Stimulated activated CD4-positive, alpha-beta T cell treated with anti-CD3 and anti-CD28 coated beads, Interleukin-2, amount 100 ng/mL, for 48 hours (primary cell): ENCODE measurements around the gene FBXL13.
"Not testable (repeated sequence)": the region's sequence is repeated elsewhere in the genome, so short reads cannot be mapped to it uniquely, and the experiment has no call there.

ENCODE experiments used
- DNase-seq, 2 donors: peaks; one replicate each; pipeline ENCODE4 v3.0.0-alpha.2; 2020

FBXL13 gene

GRCh38 chr7:102811942-102812678 is 262.5 kb downstream of the FBXL13 start:
- no peak for DNase-seq

DNA sequence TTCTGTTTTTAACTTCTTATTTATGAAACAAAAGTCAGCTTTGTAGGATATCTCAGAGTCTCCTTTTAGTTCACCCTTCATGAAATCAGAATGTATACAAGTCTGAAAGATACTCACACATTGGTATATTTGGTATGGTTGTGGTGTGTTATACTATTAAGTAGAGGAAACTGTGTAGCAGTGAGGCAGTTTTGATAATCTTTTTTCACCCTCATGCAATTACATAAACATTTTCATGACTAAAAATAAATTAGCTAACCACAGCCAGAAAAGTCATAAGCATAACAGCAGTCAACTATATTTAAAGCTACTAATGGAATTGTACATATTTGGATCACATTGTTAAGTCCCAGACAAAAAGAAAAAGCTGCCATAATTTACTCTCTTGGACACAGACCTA is 263.7 kb downstream of the FBXL13 start:
- DNase-seq: no peak

DNA sequence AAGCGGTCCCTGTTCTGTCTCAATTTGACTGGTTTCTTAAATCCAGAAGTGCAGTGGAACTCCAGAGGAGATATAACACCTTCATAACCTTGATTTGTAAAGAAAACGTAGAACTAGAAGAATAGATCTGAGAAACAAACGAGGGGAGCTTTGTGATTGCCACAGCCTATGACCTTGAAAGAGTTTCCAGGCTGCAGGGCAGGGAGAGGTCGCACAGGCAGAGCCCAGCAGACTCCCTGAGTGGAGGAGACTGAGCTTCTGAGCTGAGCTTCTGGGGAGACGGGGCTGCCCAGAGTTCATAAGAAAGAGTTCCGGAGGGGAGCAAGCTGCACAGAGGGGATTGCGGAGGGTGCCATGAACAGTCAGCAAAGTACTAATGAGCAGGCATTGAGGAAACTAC is 268.0 kb downstream of the FBXL13 start:
- DNase-seq: no peak

DNA sequence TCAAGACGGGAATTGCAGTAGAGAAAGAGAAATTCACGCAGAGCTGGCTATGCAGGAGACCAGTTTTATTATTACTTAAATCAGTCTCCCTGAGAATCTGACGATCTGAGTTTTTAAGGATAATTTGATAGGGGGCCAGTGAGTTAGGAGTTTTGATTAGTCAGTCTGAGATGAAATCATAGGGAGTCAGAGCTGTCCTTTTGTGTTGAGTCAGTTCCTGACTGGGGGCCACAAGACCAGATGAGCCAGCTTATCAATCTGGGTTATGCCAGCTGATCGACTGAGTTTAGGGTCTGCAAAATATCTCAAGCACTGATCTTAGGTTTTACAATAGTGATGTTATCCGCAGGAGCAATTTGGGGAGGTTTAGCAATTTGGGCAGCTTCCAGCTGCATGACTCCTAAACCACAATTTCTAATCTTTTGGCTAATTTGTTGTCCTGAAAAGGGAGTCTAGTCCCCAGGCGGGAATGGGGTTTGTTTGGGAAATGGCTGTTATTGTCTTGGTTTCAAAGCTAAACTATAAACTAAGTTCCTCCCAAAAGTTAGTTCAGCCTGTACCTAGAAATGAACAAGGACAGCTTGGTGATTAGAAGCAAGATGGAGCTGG is 278.5 kb downstream of the FBXL13 start:
- DNase-seq: not testable (repeated sequence)

GRCh38 chr7:102794567-102794966 is 280.0 kb downstream of the FBXL13 start:
- not testable (repeated sequence) for DNase-seq

DNA sequence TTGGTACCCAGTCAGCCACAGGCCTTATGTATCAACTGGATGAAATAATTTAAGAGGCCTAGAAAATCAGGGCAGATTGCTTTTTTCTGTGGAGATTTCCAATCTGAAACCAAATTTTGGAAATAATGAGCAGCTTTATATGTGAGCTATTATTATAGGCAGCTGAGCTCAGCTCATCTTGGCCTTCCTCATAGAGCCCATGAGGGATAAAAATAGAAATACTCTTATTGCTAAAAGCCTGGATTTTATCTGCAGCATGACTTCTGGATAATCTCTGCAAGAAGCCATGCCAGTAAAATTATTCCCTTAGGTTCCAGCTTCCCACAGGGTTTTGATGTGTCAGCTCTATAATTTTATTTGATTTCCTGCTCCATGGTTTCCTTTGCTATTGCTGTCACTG is 282.8 kb downstream of the FBXL13 start:
- DNase-seq: not testable (repeated sequence)

DNA sequence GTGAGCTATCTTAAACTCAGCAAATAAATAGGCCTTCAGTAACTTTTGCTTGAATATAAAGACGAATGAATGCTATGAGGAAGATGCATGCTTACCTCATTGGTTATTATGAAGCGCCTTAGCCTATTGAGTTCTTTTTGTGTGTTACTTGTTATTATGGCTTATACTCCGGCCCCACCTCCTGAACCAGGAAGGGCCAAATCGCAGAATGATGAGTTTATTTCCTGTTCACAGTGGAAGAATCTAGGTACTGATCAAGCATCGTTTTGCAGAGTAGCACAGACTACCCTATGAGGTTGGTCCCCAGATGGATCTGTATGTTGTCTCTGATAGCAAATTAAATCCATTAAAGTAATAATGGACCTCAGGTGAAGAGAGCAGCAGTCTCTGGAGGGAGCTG is 283.2 kb downstream of the FBXL13 start:
- DNase-seq: not testable (repeated sequence)

DNA sequence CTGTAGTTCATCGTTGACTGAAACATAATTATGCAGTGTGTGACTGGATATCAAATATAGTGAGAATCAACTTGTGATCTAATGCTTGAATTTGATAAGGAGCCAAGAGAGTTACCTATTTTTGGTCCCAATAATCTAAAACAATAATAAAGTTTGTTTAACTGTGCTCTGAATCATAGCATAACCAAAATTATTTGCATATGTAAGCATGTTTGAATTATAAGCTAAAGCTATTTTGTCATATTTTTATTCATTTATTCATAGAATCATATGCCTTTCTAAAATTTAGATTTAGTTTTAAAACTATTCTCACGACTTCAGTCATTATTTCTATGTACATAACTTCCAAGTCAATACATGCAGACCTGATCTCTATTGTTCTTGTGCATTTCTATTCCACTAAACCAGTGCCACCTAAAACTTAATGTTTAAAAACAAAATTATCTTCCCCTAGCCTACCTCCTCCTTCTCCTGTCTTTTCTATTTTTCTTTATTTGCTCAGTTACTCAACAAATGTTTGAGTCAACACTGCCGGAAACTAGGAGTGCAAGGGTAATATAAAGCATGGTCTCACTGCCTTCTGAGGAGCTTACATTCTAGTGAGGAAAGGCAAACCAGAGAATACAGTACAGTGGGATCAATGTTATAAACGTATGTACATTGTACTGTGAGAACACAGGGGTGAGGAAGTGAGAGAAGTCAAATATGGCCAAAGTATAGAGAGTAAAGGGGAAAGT is 284.1 kb downstream of the FBXL13 start:
- not testable (repeated sequence) for DNase-seq

GRCh38 chr7:102788770-102789169 is 285.8 kb downstream of the FBXL13 start:
- DNase-seq: not testable (repeated sequence)

DNA sequence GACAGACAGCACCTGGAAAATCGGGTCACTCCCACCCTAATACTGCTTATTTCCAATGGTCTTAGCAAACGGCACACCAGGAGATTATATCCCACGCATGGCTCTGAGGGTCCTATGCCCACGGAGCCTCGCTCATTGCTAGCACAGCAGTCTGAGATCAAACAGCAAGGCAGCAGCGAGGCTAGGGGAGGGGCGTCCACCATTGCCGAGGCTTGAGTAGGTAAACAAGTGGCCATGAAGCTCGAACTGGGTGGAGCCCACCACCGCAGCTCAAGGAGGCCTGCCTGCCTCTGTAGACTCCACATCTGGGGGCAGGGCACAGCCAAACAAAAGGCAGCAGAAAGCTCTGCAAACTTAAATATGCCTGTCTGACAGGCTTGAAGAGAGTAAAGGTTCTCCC is 293.7 kb downstream of the FBXL13 start:
- DNase-seq: not testable (repeated sequence)

- DNase-seq: not testable (repeated sequence)
Measured at GRCh38 chr7:102778663-102779062, 295.9 kb downstream of the FBXL13 start.

DNA sequence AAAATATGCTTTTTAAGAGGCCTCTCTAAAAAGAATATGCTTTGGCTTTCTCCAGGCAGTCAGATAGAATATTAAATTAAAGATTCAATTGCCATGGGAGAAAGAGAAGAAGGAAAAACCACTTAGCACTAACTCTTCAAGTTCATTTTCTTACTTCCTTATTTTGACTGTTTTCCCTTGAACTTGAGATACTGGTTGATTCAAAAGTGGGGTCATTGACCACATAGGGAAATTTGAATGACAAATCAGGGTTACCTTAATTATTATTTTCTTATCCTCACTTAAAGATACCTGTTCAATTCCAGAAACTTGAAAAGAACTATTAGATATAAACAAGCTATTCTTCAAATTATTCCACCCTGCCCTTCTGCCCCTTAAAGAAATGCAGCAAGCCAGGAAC is 298.4 kb downstream of the FBXL13 start:
- not testable (repeated sequence) for DNase-seq

DNA sequence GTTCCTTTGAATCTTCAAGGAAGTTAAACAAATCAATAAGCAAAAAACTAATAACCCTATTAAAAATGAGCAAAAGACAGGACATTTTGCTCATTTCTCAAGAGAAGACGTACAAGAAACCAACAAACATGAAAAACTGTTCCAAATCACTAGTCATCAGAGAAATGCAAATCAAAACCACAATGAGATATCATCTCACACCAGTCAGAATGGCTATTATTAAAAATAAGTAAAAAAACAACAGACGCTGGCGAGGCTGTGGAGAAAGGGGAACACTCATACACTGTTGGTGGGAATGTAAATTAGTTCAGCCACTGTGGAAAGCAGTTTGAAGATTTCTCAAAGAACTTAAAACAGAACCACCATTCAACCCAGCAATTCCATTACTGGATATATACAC is 304.1 kb downstream of the FBXL13 start:
- not testable (repeated sequence) for DNase-seq

DNA sequence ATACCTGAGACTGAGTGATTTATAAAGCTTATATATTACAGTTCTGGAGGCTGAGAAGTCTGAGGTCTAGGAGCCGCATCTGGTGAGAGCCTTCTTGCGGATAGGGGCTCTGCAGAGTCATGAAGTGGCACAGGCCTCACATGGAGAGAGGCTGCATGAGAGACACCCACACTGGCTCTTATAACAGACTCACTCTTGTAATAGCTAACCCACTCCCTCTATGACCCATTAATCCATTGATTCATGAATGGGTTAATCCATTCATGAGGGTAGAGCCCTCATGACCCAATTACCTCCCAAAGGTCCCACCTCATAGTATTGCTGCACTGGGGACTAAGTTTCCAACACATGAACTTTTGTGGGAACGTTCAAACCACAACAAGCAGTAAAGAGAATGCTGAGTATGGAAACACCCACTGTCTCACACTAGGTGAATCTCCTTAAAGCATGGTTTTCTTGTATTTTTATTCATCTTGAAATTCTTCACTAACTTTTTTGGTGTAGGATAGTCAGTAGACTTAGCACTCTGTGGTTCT is 304.9 kb downstream of the FBXL13 start:
- DNase-seq: not testable (repeated sequence)

- not testable (repeated sequence) for DNase-seq
Measured at GRCh38 chr7:102763295-102763905, 311.2 kb downstream of the FBXL13 start.
